ENCODE results near the gene FBL. TPM values are rescaled to one million over a fixed set of nuclear protein-coding genes. Genes with fewer than 3 reads are reported as not detected.

FBL gene
- polyA plus RNA-seq, 2 of the 4 experiments (the other 2 are of a cell fraction) = 716 to 1,141 TPM

DNA sequence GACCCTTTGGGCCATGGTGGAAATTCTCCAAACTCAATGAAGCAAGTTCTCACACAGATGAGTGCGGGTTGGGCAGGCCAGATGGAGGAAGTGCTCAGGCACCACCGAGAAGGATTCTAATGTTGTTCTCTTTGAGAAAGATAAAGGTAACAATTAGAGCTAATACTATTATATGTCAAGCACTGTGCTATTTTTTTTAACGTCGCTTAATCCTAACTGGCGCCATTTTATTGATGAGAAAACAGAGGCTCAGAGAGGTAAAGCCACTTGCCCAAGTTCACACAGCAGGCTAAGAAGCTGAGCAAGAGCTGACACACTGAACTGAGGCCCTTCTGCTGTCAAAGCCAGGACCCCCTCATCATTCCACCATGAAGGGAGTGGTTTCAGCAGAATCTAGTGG, 1.0 kb downstream of the FBL start:
- peak overlapping the region; percentile 87 for H3K4me2 ChIP-seq
- DNase-seq (ENCODE audit: low read depth in 1 of 2, low spot score in 1 of 2) = peak in 1 of 2 experiments; percentile 28
- ChIA-PET POLR2A (interaction anchor here (1.8 to 6.4 kb wide), 3 partner anchors 11 to 126 kb away, joined by 9 to 97 read pairs (median 28); partner anchors contain the start of genes DYRK1B and PSMC4), CTCF (interaction anchor here (0.7 to 11.1 kb wide), 34 partner anchors 9 to 642 kb away, joined by 3 to 137 read pairs (median 14); partner anchors contain the start of genes DYRK1B, PSMC4 and SYCN)
- TF ChIP-seq ZC3H11A (IDR thresholded peaks at IDR 0.05) (no peak), HDAC2 (IDR thresholded peaks at IDR 0.05) (peak; percentile 69), KDM1A (IDR thresholded peaks at IDR 0.05; ENCODE audit: low read depth) (peak; percentile 80; the same call in 1 of the 2 replicates), ZFP36 (IDR thresholded peaks at IDR 0.05; ENCODE audit: borderline replicate concordance, partially characterized antibody) (peak; percentile 94), TFCP2L1 (CRISPR knock-in tag; IDR thresholded peaks at IDR 0.05) (0 out of 2 replicates have a peak, but pooled peaks have one; percentile 20), CEBPB (IDR thresholded peaks at IDR 0.05) (no peak)
- TF ChIP-seq, protein P1, sequence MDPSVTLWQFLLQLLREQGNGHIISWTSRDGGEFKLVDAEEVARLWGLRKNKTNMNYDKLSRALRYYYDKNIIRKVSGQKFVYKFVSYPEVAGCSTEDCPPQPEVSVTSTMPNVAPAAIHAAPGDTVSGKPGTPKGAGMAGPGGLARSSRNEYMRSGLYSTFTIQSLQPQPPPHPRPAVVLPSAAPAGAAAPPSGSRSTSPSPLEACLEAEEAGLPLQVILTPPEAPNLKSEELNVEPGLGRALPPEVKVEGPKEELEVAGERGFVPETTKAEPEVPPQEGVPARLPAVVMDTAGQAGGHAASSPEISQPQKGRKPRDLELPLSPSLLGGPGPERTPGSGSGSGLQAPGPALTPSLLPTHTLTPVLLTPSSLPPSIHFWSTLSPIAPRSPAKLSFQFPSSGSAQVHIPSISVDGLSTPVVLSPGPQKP (IDR thresholded peaks at IDR 0.05; ENCODE audit: low read depth, low read length) = no peak
- no peaks in the 10 kb centered on the region for H3K9me3 ChIP-seq
- H3K27ac ChIP-seq = peak overlapping the region; percentile 87 to 90
- peak in 1 of 2 experiments; percentile 2; a peak in 3 of 6 replicates for ATAC-seq
- H3K4me3 ChIP-seq = peak overlapping the region; percentile 86
- FAIRE-seq = peak; percentile 86
- WGBS (ENCODE audit: missing lambda C conversion rate) = 7% methylated on average over 5 of the region's 5 CpGs
- peaks cover 36% of the 10 kb centered on the region for H3K4me1 ChIP-seq

DNA sequence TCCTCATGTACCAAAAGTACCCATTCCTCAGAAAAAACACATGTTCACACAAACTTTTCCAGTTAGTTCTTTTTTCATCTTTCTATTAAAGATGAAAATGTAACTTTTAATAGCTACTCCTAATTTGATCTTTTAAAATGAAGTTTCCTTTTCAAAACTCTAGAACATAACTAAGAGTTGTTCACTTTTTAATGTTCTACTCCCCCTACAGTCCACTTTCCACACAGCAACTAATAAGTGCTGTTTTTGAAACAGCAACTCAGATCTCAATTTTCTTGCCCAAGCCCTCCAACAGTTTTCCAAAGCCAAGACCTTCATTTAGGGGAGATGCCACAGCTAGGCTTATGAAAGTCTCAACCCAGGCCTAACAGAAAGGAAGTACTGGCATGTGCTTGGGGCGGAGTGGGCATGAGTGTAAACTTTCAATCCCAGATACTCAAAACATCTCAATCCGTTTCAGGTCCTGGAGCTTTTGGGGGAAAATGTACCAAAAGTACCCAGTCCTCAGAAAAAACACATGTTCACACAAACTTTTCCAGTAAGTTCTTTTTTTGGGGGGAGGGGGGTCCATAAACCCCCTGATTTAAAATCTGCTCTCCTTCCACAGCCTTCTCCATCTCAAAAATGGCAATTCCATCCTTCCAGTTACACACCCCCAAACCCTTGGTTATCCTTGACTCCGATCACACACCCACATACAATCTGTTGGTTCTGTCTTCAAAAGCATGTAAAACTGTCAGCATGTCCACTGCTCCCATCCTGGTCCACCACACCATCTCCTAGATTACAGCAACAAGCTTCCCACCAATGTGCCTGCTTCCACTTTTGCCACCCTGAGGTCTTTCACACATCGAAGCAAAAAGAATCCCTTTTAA, 2.0 kb downstream of the FBL start:
- 57% methylated on average over 4 of the region's 4 CpGs for WGBS (ENCODE audit: missing lambda C conversion rate)
- TF ChIP-seq RNF2 (IDR thresholded peaks at IDR 0.05; ENCODE audit: borderline replicate concordance, low read depth) (no peak), HOXA7 (CRISPR knock-in tag; IDR thresholded peaks at IDR 0.05) (0 out of 2 replicates have a peak, but pooled peaks have one; percentile 9), SMC3 (IDR thresholded peaks at IDR 0.05) (peak; percentile 49; the same call in 2 of the 3 replicates), EHF (CRISPR knock-in tag; IDR thresholded peaks at IDR 0.05) (no peak), RAD21 (conservative IDR thresholded peaks at IDR 0.05 in 1 of 2, IDR thresholded peaks at IDR 0.05 in 1 of 2) (peak; percentile 65 to 67), MAFK (IDR thresholded peaks at IDR 0.05; ENCODE audit: partially characterized antibody) (no peak), RFX5 (IDR thresholded peaks at IDR 0.05) (no peak), ZFP36 (IDR thresholded peaks at IDR 0.05; ENCODE audit: borderline replicate concordance, partially characterized antibody) (no peak), HEYL (CRISPR knock-in tag; IDR thresholded peaks at IDR 0.05) (no peak), MAZ (IDR thresholded peaks at IDR 0.05; ENCODE audit: borderline replicate concordance, low read depth, low read length) (no peak), NFE2L2 (conservative IDR thresholded peaks at IDR 0.05; ENCODE audit: low read length) (no peak)
- TF ChIP-seq, protein P2, sequence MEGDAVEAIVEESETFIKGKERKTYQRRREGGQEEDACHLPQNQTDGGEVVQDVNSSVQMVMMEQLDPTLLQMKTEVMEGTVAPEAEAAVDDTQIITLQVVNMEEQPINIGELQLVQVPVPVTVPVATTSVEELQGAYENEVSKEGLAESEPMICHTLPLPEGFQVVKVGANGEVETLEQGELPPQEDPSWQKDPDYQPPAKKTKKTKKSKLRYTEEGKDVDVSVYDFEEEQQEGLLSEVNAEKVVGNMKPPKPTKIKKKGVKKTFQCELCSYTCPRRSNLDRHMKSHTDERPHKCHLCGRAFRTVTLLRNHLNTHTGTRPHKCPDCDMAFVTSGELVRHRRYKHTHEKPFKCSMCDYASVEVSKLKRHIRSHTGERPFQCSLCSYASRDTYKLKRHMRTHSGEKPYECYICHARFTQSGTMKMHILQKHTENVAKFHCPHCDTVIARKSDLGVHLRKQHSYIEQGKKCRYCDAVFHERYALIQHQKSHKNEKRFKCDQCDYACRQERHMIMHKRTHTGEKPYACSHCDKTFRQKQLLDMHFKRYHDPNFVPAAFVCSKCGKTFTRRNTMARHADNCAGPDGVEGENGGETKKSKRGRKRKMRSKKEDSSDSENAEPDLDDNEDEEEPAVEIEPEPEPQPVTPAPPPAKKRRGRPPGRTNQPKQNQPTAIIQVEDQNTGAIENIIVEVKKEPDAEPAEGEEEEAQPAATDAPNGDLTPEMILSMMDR (IDR thresholded peaks at IDR 0.05) = peak; percentile 81
- DNase-seq (ENCODE audit: low read depth in 1 of 2, low spot score in 1 of 2) (peak; percentile 79 to 89), ATAC-seq (0 out of 6 replicates have a peak, but pooled peaks of 1 of the 2 experiments have one; percentile 15), FAIRE-seq (peak; percentile 99)
- H3K9me3 ChIP-seq = no peaks in the 10 kb centered on the region
- peak overlapping the region; percentile 86 for H3K4me3 ChIP-seq
- H3K27ac ChIP-seq = peak overlapping the region in 1 of 2 experiments; percentile 87; a peak in 3 of 6 replicates
- ChIA-PET CTCF (interaction anchor here (0.7 to 11.1 kb wide), 63 partner anchors 8 to 851 kb away, joined by 3 to 137 read pairs (median 5); partner anchors contain the start of genes DYRK1B, PSMC4, SYCN and ZNF546), POLR2A (interaction anchor here (0.7 to 6.4 kb wide), 5 partner anchors 10 to 504 kb away, joined by 5 to 97 read pairs (median 10); partner anchors contain the start of genes C19orf47, DYRK1B, PLD3 and PSMC4)
- peaks cover 36% of the 10 kb centered on the region for H3K4me1 ChIP-seq
- peak overlapping the region; percentile 87 for H3K4me2 ChIP-seq

Measured in A549 (cell line).